Nephron (organoid): ENCODE results near the gene GJC1.

Source experiments
- H3K27ac Mint-ChIP-seq, 3 experiments: 2 replicates each; pipeline ENCODE4 v1.8.0; 2020; ENCODE audit warnings: mixed read lengths in 3 of 3, mild to moderate bottlenecking in 2 of 3, moderate library complexity in 1 of 3
- H3K27me3 Mint-ChIP-seq: 2 replicates; pipeline ENCODE4 v1.8.0; 2021; ENCODE audit warnings: low read depth, mild to moderate bottlenecking, moderate library complexity, mixed read lengths
- H3K36me3 Mint-ChIP-seq: 2 replicates; pipeline ENCODE4 v1.8.0; 2020; ENCODE audit warnings: low read depth, mixed read lengths
- H3K4me1 Mint-ChIP-seq: 2 replicates; pipeline ENCODE4 v1.8.0; 2020; ENCODE audit warnings: mixed read lengths
- H3K4me3 Mint-ChIP-seq, 3 experiments: 2 replicates each; pipeline ENCODE4 v1.8.0; 2020; ENCODE audit warnings: mild to moderate bottlenecking in 3 of 3, mixed read lengths in 3 of 3, moderate library complexity in 2 of 3
- H3K9me3 Mint-ChIP-seq: 2 replicates; pipeline ENCODE4 v1.8.0; 2020; ENCODE audit warnings: mixed read lengths
- TF ChIP-seq, protein P1 (sequence below), 3 experiments: fragments of 200-600 bp; sonication (generic); IDR thresholded peaks; one replicate each; pipeline ENCODE4 v1.5.0; 2021; ENCODE audit warnings: antibody characterized with exemption in 3 of 3; ENCODE audit not compliant: unreplicated experiment in 3 of 3

Gene GJC1

DNA sequence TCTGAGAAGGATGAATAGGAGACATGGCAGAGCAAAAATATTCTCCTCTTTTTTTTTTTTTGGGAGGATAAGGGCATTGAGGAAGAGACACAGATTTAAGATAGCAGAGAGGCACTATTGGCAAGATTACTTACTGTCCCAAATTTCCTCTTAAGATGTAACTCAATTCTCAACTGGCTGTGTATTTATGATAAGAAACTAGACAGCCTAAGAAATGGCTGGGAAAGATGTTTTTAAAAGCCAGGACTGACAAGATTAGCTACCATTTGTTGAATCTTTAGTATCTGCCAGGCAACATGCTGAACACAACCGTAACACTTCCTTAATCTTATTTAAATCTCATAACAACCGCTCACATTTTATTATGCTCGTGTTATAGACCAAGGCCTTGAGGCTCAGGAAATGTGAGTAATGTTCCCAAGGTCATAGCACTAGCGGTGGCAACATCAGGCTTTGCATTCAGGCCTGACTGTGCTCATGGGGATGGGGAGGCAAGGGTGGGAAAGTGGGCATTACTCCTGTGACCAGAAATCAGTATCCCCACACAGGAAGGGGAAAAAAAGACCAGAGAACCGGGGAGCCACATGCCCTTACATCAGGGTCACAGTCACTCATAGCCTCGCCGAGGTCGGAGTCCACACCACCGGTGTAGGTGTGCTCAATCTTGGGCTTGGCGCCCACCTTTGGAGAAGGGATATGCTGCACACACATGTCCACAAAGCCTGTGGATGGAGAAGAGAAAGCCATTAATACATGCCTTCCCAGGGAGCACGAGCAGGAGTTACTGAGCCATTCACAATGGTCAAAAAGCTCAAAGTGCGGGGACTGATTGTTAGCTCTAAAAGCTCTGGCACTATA, 33.2 kb upstream of the GJC1 start:
- Mint-ChIP-seq H3K27ac (no peak overlapping the region), H3K9me3 (no peaks in the 10 kb centered on the region), H3K27me3 (no peaks in the 10 kb centered on the region), H3K4me3 (no peak overlapping the region), H3K4me1 (no peaks in the 10 kb centered on the region), H3K36me3 (peaks cover 62% of the 10 kb centered on the region)
- TF ChIP-seq, protein P1, sequence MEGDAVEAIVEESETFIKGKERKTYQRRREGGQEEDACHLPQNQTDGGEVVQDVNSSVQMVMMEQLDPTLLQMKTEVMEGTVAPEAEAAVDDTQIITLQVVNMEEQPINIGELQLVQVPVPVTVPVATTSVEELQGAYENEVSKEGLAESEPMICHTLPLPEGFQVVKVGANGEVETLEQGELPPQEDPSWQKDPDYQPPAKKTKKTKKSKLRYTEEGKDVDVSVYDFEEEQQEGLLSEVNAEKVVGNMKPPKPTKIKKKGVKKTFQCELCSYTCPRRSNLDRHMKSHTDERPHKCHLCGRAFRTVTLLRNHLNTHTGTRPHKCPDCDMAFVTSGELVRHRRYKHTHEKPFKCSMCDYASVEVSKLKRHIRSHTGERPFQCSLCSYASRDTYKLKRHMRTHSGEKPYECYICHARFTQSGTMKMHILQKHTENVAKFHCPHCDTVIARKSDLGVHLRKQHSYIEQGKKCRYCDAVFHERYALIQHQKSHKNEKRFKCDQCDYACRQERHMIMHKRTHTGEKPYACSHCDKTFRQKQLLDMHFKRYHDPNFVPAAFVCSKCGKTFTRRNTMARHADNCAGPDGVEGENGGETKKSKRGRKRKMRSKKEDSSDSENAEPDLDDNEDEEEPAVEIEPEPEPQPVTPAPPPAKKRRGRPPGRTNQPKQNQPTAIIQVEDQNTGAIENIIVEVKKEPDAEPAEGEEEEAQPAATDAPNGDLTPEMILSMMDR (IDR thresholded peaks at IDR 0.05; ENCODE audit: unreplicated experiment in 3 of 3): no peak

DNA sequence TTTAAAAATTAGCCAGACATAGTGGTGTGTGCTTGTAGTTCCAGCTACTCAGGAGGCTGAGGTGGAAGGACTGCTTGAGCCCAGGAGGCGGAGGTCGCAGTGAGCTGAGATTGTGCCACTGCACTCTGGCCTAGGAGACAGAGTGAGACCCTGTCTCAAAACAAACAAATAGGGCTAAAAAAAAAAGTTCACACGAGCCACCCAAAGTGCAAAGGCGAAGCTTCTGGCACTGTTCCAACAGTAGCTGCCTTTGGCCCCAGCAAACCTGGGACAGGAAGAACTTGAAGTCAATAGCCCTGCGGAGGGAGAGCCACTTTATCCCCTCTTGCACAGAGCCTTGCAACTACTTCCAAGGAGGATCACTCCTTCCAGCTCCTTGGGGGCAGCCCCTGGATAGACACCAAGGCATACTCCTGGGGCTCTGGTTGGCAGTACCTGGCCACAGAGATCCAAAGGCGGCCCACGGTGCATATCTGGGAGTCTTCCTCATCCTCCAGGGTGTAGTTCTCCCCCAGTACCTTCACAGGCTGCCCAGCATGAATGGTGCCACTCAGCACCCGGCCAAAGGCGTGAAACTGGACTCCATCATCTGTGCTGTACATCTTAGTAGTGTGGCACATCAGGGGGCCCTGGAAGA, 32.3 kb upstream of the GJC1 start:
- peaks cover 56% of the 10 kb centered on the region for H3K36me3 Mint-ChIP-seq
- H3K4me1 Mint-ChIP-seq: no peaks in the 10 kb centered on the region
- no peak overlapping the region for H3K4me3 Mint-ChIP-seq
- TF ChIP-seq, protein P1 (IDR thresholded peaks at IDR 0.05; ENCODE audit: unreplicated experiment in 3 of 3): no peak
- H3K9me3 Mint-ChIP-seq: no peaks in the 10 kb centered on the region
- H3K27me3 Mint-ChIP-seq: no peaks in the 10 kb centered on the region
- no peak overlapping the region for H3K27ac Mint-ChIP-seq

DNA sequence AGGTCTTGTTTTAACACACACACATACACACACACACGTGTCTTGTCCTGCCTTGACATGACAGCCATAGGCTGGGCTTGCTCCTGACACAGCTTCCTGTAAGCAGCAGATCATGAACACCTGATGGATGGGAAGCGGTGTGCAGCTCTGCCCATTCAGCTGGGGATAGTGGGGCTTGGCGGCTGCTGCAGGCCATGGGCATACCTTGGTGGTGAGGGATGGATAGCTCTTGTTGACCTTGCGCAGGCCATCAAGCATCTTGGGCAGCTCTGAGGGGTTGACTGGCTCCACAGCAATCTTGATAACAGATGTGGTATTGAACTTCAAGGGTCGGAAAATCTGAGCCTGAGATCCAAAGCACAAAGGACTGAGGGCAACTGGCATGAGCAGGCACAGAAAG, 29.6 kb upstream of the GJC1 start:
- Mint-ChIP-seq H3K4me1 (no peaks in the 10 kb centered on the region), H3K27me3 (no peaks in the 10 kb centered on the region), H3K27ac (no peak overlapping the region), H3K36me3 (peaks cover 74% of the 10 kb centered on the region), H3K9me3 (no peaks in the 10 kb centered on the region), H3K4me3 (no peak overlapping the region)
- TF ChIP-seq, protein P1 (IDR thresholded peaks at IDR 0.05; ENCODE audit: unreplicated experiment in 3 of 3): no peak

DNA sequence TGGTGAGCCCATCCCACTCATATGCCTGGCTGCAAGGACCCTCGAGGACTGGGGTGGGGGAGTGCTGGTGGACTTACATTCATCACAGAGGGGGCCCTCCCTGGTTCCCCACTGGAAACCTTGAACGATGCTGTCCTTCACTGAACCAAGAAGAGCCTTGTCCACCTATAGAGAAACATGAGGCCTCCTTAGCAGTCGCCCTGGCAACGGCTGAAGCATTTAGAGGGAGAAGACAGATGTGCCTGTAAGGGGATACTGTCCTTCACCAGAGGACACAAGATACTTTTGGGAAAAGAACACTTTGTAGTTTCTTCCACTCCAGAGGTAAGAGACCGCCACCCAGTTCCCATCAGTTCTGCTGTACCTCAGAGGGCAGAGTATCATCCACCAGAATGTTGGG, 24.1 kb upstream of the GJC1 start:
- peaks cover 72% of the 10 kb centered on the region for H3K36me3 Mint-ChIP-seq
- H3K27me3 Mint-ChIP-seq: no peaks in the 10 kb centered on the region
- no peaks in the 10 kb centered on the region for H3K9me3 Mint-ChIP-seq
- H3K27ac Mint-ChIP-seq: no peak overlapping the region
- TF ChIP-seq, protein P1 (IDR thresholded peaks at IDR 0.05; ENCODE audit: unreplicated experiment in 3 of 3): no peak
- no peaks in the 10 kb centered on the region for H3K4me1 Mint-ChIP-seq
- H3K4me3 Mint-ChIP-seq: no peak overlapping the region

DNA sequence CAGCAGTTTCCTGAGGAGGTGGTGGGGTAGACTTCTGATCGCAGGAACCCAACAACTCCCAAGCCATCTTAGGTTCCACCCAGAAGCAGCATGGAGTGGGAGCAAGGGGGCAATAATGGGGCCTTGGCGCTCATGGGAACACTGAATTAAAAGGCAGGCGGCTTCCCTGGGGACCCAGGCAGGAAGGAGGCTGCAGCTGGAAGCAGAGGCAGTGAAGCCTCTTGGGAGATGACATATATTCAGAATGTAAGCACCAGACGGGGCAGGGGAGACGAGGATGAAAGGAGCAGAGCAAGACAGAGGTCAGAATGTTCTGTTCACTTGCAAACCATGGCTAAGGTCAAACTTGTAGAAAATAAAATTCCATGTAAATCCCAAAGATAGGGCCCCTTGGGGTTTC, 20.5 kb upstream of the GJC1 start:
- TF ChIP-seq, protein P1 (IDR thresholded peaks at IDR 0.05; ENCODE audit: unreplicated experiment in 3 of 3): no peak
- peaks cover 9% of the 10 kb centered on the region for H3K4me1 Mint-ChIP-seq
- H3K4me3 Mint-ChIP-seq: no peak overlapping the region
- H3K27ac Mint-ChIP-seq: no peak overlapping the region
- H3K27me3 Mint-ChIP-seq: no peaks in the 10 kb centered on the region
- no peaks in the 10 kb centered on the region for H3K9me3 Mint-ChIP-seq
- peaks cover 48% of the 10 kb centered on the region for H3K36me3 Mint-ChIP-seq
